HG03066 (cell line): ENCODE results near the gene MRPS9.

Experiments
- ATAC-seq: cut with Tn5 transposase; IDR thresholded peaks from one replicate; pipeline ENCODE4 v1.9.1; 2021; ENCODE audit warnings: low read depth; ENCODE audit not compliant: unreplicated experiment

MRPS9 gene

DNA sequence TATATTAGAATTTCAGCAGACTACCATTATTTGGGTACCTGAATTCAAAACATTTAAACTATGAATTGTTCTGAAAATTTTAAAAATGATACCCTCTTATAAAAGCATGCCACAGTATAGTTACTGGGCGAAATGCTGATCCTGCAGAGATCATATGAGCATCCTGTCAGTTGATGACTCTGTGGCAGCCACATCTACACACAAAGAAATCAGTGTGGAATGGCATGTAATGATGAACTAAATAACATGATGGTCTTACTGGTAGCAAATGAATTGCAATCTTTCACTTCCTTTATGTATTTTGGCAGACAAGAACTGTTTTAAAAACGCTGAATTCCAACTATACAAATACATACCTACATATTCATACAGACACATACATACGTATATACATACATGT is 38.3 kb downstream of the MRPS9 start:
- no peak for ATAC-seq

DNA sequence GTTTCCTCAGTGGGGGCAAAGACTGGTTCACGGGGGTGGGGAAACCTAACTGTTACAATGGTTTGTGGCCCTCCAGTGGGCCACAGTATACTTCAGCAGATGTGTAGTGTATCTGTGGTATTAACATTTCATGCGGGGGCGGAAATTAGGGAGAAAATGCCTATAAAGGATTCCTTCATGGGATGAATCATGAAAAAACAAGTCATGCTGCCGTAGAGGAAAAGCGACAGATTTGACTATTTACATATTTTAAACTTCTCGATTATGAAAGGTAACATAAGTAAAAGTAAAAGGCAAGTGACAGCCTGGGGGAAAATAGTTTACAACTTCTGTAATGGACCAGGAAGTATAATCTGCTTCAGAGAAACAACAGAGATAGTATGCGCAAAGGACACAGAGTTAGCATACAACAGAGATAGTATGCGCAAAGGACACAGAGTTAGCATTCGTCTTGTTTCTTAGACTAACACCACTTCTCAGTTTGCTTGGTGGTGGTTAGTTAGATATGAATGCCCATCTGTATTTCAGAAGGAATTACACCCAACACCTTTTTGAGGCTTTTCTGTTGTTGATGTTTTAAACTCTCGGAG is 41.1 kb downstream of the MRPS9 start:
- ATAC-seq, result no peak

DNA sequence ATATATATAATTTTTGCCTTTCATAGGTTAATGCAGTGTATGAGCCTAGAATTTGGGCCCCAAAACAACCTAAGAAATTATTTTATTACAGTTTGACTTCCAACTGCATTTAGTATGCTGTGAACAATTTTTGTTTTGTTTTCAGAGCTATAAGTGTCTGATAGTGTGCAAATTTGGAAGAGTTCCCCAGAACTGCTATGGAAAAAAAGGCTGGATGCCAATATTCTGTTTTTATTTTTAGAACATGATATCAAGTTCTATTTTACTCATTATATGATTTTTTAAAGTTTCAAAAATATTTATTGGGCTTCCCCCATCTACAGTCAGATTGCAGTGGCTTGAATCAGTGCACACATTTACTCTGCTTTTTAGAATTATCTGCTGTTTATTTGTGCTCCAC is 42.6 kb downstream of the MRPS9 start:
- ATAC-seq, result no peak

DNA sequence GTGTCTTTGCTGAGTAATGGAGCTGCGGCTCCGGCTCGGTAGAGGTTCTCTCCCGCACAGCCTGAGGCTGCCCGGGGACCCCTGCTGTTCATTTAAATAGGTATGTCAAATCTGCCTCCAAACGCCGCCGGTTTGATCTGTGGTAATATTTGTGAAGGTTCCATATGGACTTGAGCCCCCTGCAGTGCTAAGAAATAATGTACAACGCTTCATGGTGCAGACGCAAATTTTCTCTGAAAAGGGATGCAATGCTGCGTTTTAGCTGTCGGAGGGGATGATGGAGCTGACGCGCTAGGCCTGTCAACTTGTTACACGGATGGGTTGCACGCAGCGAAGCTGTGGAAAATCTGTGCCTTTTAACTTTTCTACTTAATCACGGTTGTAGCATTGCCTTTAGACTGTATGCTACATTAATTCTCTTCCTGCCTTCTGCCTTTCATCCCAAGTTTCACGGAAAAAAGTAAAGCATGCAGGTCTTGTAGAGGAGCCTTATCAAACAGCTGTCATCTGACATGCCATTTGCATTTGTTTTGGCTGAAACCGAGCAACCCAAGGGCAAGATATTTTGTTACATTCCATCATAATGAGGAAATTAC is 43.2 kb downstream of the MRPS9 start:
- ATAC-seq, result no peak

DNA sequence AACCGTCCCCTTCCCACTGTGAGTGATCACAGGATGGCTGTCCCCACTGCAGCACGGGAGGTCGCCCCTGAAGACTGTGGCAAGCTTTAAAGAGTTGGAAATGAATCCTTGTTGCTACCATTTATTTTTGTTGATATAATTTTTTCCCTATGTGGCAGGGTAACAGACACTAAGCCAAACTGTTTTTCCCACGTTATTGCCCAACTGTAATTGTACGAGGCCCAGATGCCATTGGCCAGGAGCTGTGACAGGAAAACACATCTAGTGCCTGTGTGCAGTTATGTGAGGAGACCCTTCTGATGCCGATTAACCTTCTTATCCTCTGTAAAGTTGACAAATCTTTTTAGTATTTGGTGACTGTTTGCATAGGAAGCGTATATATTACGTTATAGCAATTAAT is 44.2 kb downstream of the MRPS9 start:
- ATAC-seq, result no peak

DNA sequence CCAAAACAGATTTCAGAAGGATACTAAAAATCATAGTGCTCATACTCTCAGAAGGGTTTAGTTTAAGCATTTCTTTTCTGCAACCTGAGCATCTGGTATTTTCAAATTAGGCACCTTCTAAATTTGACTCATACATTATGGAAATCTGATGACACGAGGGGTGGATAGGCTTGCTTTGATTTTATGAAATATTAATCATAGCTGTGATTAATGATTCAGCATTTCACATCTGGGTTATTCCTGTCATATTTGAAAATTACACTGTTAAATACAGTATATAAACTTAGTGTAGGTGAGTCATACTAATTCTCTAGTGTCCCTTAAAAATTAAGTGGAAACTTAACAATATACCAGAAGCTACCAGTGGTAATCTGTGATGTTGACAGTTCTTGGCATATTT is 47.7 kb downstream of the MRPS9 start:
- no peak for ATAC-seq

DNA sequence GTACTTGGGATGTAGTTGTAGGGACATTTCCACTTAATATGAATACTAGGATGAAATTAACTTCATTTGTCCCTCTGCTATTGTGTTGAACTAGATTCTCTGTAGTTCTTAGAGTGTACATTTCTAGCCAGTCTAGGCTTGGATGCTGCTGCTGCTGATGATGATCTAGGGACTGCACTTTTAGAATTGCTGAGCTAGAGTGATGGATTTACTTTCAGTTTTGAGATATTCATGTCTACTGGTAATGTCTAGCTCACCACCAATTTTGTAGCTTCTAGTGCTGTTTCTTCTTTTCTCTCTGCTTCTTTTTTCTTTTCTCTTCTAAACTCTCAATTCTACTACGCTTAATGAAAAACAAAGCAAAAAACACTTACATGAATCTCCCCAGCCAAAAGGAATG is 49.4 kb downstream of the MRPS9 start:
- no peak for ATAC-seq

DNA sequence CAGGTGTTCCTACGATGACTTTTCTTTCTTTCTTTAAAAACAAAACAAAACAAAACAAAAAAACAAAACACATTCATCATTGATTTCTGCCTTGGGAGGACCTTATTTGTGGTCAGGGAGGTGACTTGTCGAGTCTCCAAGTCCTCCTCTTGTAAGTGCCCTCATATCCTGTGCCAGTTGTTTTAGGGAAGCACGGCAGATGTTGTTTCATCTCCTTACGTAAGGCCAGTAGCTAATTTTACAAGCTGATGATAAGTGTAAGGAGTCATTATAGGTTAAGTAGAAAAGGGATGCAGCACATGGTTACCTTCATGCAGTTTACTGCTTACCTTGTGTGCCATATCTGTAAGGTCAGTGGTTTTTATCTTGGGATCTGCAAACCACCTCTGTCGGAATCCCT is 52.2 kb downstream of the MRPS9 start:
- ATAC-seq, result no peak

DNA sequence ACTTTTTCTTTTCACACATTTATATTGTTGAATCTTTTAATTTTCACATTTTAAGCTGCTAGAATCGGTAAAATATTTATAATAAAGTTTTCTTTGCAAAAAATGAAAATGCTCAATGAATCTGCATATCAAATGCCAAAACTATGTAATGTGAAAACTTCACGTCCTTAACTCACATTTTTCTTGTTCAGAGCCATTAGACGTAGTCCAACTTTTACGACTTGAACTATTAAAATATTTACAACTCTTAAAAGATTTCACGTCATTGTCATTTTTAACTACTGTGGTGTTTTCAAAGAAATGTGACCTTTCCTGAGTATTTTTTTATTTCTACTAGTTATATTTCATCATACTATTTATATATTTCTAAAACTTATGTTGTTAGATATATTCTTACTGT is 54.9 kb downstream of the MRPS9 start:
- ATAC-seq, result no peak

DNA sequence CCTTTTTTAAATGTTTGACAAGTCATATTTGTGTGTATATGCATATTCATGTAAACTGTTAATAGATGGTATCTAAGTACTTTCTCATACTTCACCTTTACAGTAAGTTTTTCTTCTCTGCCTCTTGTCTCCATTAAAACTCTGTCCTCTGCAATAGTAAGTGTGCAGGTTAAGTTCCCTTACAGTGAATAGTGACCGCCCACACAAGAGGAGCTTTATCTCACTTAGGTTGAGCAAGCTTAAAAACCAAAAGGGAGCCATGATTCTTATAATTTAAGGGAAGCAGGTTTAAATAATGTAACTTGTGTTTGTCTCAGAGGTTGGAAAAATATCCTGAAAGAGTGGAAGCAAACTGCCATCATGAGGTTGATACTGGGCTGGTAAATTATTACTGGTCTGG is 61.3 kb downstream of the MRPS9 start:
- no peak for ATAC-seq

DNA sequence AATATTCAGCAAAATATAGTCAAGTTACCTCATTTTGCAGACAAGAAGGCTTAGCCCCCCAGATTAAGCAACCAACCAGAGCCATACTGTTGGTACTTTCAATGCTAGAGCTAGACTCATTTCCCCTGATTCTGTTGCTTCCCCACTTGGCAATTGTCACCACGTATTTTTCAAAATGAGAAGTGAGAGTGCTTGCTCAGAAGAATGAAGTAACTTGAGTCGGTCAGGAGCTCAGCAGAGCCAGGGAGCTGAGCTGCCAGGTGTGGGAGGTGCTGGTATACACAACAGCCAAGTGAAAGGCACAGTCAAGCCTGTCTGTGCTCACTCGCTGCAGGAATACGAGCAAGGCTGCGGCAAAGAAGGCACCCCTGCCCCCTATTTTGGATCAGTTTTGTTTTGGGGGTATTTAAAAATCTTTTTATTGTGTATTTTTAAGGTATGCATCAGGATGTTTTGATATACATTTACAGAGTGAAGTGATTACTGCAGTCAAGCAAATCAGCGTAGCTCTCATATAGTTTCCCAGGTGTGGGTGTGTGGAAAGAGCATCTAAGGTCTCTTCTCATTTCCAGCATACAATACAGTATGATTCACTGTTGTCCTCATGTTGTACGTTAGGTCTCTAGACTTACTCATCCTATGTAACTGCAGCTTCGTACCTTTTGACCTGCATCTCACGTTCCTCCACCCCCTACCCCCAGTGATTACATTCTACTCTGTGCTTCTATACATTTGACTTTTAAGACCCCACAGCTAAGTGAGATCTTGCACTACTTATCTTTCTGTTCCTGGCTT is 62.4 kb downstream of the MRPS9 start:
- peak; percentile 80 for ATAC-seq

DNA sequence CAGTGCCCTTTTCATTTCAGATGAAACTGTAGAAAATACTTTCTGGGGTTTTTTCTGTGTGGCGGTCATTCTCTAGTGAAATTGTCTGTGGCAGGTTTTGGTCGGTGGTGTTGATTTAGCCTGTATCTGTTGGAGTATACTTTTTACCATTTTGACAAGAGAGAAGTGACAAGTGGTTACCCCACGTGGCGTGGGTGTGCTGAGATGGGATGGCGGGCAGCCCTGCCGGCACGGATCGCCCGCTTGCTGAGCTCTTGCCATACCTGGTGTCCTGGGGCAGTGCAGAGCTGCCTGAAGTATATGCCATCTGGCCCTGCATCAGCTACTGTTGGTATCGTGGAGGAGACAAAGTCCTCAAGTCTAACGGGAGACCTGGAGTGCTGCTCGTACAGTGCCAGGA is 64.1 kb downstream of the MRPS9 start:
- ATAC-seq, result no peak

DNA sequence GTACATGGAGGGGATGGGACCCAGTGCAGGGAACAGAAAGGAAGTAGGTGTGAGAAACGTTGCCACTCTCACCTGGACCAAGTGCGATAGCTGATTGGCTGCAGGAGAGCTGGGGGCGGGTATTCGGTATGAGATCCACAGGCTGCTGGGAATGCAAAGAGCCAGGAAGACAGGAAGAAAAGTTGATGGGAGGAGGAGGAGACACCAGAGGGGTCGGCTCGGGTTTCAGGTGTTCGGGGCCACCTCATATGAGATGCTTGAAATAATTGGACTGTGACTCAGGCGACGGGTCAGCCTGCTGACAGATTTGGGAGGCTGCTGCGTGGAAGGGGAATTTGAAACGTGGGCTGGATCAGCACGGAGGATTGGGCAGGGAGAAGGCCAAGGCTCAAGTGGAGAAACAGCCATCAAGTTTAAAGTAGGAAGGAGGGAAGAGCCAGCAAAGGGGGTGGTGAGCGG is 65.1 kb downstream of the MRPS9 start:
- no peak for ATAC-seq

DNA sequence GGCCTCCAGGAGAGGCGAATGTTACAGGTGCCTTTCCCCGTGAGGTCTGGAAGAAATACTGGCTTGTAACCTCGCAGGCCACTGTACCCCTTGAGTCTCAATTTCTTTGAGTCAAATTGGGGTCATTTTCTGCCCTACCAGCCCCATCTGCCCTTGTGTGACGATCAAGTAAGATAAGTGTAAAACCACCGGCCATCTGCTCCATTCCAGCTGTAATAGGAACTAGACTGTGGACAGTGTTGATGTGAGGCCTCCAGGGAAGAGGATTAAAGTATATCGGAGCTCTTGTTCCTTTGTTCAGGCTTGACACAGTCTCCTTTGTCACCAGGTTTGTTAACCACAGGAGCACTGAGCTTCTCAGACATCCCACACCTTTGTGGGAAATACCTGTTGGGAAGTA is 65.6 kb downstream of the MRPS9 start:
- no peak for ATAC-seq

DNA sequence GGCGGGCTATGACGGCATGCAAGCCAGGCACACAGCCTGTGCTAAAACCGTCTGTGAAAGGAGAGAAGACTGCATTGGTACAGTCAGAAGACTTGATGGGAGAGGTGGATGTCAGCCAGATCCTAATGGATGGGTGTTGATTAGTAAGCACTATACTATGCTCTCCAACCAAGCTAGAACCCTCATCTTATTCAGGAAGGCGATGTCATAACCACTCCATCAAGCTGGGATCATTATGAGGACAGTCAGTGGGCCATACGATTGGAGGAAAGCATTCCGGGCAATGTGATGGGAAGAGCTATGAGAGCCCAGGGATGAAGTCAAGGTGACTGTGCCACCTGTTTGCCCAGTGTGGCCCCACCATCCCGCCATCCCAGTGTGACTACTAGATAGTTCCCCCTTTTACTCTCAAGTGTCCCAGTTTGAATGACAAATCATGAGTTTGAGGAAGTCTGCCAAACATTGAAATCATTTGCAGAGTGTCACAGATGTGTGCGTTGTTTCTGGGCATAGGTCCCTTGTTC is 66.4 kb downstream of the MRPS9 start:
- ATAC-seq, result no peak

DNA sequence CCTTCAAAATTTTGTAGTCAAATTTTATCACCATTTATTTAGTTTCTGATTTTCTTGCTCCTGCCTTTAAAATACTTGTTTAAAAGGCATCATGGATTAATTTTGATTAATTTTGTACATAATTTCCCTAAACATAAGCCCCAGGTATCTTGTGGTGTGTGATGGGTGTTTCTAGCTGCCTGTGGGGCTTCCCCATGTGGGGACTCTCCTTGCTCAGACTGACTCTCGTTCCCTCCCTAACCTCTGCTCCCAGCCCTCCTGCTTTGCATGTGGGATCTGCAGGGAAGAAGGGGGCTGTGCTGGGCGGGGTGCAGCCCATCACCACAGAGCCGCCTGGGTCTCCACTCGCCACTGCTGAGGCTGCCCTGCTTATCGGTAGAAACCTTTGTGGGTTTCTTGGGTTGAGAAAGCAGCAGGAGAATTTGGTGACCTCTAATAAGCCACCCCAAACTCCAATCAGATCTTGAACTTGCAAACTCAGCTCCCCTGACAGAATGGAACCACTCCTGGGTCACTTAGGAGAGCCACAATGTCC is 72.5 kb downstream of the MRPS9 start:
- no peak for ATAC-seq

DNA sequence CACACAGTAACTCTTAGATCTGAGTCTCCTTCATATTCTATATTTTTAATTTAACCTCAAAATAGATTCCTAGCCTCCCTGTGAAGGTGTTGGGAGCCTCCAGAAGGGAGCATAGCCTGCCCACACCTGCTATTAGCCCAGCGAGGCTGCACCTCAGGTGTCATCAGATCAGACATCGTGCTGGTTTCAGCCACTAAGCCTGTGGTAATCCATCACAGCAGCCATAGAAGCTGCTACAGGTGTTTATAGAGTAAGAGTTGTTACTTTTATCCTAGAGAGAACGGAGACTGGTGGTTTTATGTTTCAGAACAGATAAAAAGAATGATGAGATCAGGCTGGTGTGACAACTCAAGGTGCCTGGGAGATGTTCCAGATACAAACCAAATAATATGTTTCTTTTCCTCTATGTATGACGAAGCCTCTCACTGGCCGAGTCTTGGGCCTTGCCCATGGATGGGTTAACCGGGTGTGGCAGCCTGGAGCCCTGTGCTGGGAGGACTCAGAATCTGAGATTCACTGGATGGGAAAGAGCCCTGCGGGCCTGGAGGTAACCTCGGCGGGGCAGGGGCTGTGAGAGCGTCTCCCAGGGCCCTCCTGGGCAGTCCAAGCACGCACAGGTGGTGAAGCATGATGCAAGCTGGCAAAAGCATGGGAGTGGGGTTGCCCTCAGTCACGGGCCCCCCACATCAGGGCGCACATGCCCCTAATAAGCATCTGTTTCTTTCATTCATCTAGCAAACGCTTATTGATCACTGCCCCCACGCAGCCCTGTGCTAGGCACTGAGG is 73.7 kb downstream of the MRPS9 start:
- ATAC-seq, result no peak

DNA sequence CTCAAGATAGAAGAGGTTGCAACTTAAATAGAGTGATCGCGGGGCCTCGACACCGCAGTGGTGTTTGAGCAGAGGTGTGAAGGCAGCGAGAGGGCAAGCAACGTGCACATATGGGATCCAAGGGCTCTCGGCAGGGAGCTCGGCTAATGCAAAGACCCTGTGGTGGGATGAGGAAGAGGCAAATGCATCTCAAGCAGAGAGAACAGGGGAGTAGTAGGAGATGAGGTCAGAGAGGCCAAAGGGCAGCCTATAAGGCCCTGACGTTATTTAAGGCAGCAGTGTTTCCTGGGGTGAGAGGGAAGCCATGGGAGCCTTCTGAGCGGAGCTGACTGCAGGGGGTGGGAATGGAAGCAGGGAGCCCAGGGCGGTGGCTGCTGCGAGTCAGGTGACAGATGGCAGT is 74.5 kb downstream of the MRPS9 start:
- no peak for ATAC-seq

DNA sequence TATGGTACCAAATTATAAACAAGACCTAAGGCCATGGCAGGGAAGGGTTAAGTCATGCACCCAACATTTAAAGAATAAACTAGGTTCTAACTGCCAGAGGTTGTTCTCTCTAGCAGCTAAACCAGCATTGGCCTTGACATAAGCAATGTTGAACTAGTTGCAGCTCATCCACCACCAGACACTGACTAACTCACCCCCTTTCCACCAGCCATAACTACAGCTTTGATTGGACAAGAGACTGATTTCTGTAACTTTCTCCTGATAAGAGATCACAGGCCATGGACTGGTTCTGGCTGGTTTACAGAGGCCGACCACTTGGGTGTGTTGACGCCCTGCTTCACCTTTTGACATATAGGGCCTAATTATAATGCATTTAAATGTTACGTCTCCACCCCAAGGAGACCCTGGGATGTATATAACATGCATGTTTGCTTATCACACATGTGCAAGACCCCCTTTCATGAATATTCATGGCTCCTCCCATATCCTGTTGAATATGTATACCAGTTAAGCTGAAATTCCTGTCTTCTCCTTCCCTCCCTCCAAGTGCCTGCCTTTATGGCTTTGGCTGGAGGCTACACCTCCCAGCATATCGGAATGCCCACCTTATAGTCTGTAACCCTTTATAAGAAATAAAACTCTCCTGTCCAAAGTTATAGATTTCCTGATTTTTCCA is 75.9 kb downstream of the MRPS9 start:
- ATAC-seq, result no peak

DNA sequence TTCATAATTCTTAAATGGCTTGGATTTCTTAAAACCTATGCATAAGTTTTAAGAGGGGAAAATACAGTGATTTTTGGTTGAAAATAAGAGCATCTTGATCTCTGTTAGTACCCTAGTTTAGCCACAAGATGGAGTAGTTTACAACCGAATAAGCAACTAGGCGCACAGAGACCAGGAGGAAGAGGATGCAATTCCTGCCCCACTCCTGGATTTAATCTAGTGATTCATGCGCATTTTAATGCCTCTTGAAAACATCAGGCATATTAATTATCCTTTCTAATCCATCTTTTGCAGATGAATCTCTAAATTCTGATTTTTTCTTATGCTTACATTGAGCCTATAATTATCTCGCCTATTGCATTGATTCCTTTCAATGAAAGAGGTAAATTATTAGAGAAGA is 76.7 kb downstream of the MRPS9 start:
- ATAC-seq, result no peak
